ENCODE measurements around the gene RNF150. TPM values are rescaled to one million over a fixed set of nuclear protein-coding genes. Genes with fewer than 3 reads are reported as not detected.
A peak's percentile ranks its signal among the peaks of the same experiment; 100 is the strongest.
"Not testable (repeated sequence)": the region's sequence is repeated elsewhere in the genome, so short reads cannot be mapped to it uniquely, and the experiment has no call there.

RNF150 gene
- total RNA-seq: 19.8 TPM

- peak; percentile 81 for DNase-seq (ENCODE audit: low spot score)
These were observed at the start of gene RNF150 for GRCh38 chr4:141133146-141133998. TSS of gene RNF150 (minus strand) at chr4:141133469.

- DNase-seq (ENCODE audit: low spot score): no peak
These were observed 47.9 kb upstream of the RNF150 start for GRCh38 chr4:141180991-141181761.

- no peak for DNase-seq (ENCODE audit: low spot score)
These were observed 46.5 kb upstream of the RNF150 start for GRCh38 chr4:141179474-141180373.

DNA sequence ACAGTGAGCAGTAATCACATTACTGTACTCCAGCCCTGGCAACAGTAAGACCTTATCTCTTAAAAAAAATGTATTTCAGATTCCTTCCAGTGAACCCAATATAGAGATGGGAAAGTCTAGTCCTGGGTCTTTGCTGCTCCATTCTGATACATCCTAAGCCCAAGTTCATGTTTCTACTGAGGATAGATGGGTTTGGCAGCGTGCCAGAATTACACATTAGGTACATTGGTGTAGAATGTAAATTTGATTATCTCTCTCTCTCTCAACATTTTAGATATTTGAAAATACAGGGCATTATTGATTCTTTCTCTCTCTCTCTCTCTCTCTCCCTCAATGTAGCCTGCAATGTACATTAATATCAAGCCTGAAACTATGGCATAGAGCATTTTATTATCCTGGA is 43.9 kb upstream of the RNF150 start:
- no peak for DNase-seq (ENCODE audit: low spot score)

- no peak for DNase-seq (ENCODE audit: low spot score)
These were observed 41.2 kb upstream of the RNF150 start for GRCh38 chr4:141174457-141174856.

- DNase-seq (ENCODE audit: low spot score): no peak
These were observed 37.4 kb upstream of the RNF150 start for GRCh38 chr4:141170671-141171070.

GRCh38 chr4:141169391-141169790 is 36.1 kb upstream of the RNF150 start:
- DNase-seq (ENCODE audit: low spot score): no peak

DNA sequence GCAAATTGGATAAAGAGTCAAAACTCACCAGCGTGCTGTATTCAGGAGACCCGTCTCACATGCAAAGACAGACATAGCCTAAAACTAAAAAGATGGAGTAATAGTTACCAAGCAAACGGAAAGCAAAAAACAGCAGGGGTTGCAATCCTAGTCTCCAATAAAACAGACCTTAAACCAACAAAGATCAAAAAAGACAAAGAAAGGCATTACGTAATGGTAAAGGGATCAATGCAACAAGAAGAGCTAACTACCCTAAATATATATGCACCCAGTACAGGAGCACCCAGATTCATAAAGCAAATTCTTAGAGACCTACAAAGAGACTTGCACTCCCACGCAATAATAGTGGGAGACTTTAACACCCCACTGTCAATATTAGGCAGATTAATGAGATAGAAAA is 31.7 kb upstream of the RNF150 start:
- DNase-seq (ENCODE audit: low spot score): not testable (repeated sequence)

GRCh38 chr4:141159027-141159426 is 25.8 kb upstream of the RNF150 start:
- no peak for DNase-seq (ENCODE audit: low spot score)

GRCh38 chr4:141158219-141158618 is 24.9 kb upstream of the RNF150 start:
- no peak for DNase-seq (ENCODE audit: low spot score)

DNA sequence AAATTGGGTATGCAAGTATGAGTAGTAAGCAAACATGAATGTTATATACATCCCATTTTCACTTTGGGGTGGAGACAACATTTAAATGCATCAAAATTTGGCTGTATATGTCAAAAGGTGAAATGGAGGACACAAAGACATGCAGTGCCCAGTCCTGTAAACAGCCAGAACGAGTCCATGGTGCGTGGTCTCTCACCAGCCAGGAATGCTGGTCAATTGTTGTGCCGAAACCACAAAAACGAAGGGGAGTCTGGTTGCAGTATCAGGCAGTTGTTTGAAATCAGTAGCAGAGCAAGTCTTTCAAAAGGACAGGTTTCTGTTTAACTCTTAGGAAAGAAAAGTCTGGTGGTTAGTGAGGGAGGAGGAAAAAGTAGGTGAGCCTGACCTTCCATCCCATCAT is 22.3 kb upstream of the RNF150 start:
- DNase-seq (ENCODE audit: low spot score): no peak

GRCh38 chr4:141154725-141155124 is 21.5 kb upstream of the RNF150 start:
- DNase-seq (ENCODE audit: low spot score): no peak

DNA sequence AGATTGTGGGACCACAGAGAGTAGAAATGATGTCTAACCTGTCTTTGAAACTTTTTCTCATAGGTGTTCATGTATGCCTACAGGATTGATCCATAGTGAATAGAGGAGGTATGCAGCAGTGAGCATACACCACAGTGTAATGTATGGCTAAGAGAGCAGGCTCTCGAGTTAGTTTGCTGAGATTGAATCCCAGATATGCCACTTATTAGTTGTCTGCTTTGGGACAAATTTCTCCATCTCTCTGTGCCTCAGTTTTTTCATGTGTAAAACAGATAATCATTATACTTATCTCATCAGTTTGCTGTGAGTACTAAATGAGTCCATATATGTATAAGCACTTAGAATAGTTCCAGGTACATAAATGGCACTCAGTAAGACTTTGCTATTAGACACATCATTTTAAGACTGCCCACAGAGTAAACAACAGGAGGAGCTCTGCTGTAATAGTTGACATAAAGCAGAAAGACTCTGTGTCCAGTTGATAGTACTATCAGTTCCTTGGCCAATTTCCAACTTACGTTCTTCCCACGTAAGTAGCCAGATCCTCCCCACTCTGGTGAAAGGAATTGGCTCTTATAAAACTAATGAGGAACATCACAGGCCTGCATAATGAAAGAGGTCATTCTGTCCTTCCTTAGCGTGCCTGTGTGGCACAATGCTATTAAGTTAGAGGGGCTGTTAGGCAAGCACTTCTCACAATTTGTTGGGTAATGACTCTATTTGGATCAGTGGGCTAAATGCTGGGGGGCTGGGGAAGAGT is 20.7 kb upstream of the RNF150 start:
- no peak for DNase-seq (ENCODE audit: low spot score)

- no peak for DNase-seq (ENCODE audit: low spot score)
These were observed 10.9 kb upstream of the RNF150 start for GRCh38 chr4:141144207-141144606.

- no peak for DNase-seq (ENCODE audit: low spot score)
These were observed 9.2 kb upstream of the RNF150 start for GRCh38 chr4:141142423-141142822.

DNA sequence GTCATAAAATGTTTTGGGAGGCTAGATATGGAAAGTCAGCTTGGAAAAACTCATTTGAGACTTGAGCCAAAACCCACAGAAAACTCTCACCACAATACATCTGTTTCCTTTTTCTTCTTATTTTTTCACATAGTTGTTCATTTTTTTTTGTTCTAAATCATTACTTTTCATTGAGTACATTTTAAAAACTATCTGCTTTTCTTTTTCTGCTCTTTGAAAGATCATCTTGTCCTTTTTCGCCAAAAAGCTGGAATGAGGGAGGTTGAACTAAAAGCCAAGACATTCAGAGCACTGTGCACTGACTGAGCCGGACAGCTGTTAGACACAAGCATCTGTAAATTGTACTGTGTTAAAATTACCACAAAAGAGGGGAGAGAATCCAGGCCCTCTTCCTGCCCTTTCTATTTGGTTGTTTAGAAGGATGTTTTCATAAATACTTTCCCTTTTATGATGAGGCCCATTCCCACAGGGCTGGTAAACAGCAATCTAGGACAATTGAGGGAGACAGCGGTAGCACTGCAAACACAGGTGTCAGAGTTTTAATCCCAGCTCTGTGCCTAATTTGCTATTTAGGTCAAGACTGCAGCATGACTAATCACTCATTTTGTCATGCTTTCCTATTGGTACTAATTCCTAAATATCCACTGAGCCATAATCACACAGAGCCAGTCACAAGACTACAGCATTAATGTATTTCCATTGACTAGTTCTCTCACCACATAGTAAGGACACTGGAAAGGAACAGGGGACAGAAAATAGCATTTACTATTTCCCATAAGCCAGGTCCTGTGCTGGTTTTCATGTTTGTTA is 7.3 kb upstream of the RNF150 start:
- DNase-seq (ENCODE audit: low spot score): no peak

- no peak for DNase-seq (ENCODE audit: low spot score)
These were observed 1.0 kb upstream of the RNF150 start for GRCh38 chr4:141133999-141134995.

- peak; percentile 46 for DNase-seq (ENCODE audit: low spot score)
These were observed 542 bp downstream of the RNF150 start for GRCh38 chr4:141132709-141133145.

All from ureter (tissue), 1 donor.